Epithelial cell of proximal tubule (primary cell): ENCODE data around the gene THOC1. TPM values are rescaled to one million over a fixed set of nuclear protein-coding genes. Genes with fewer than 3 reads are reported as not detected.

ENCODE experiments used
- DNase-seq: peaks from one replicate; pipeline ENCODE4 v3.0.0-alpha.2; 2011; ENCODE audit warnings: low read depth
- H3K4me3 ChIP-seq: 2 replicates; pipeline ENCODE4 v1.5.1; 2011; ENCODE audit warnings: low read depth, mild to moderate bottlenecking, low read length
- total RNA-seq: library from RNA; depleted of rRNA; stranded (reverse); fragments of >200 nt; gene quantifications from 2 replicates; pipeline ENCODE4 v1.2.3, GENCODE V29; 2015
- TF ChIP-seq, protein P1 (sequence below): conservative IDR thresholded peaks from 2 replicates; pipeline ENCODE4 v1.5.1; 2012; ENCODE audit warnings: low read depth, mild to moderate bottlenecking, low read length

Gene THOC1
- total RNA-seq, 1 donor from 2014 or later, result 30.6 TPM

DNA sequence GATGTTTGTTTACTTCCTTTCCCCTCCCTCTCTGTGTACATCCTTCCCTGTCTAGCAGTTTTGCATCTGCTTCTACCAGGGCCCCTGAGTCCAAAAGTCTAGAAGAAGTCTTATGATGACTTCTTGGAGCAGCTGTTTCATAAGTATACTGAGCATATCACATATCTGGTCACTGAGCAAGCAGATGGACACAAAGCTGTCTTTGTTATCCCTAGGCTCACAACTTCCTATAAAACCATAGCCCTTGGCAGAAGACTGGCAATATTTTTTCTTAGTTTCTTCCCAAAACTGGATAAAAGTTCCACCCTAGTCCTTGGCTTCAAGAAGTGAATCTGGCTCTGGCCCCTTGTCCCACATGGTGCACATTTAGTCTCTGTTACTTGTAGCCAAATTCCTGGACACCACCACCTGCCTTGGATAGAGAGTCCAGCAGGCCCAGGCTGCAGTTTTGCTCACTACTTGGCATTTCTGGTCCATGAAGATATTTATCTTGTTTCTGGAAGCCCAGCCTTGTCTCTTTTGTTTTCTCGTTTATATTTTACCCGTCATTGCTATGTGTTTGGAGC, 22.5 kb downstream of the THOC1 start:
- DNase-seq, result no peak
- TF ChIP-seq, protein P1, sequence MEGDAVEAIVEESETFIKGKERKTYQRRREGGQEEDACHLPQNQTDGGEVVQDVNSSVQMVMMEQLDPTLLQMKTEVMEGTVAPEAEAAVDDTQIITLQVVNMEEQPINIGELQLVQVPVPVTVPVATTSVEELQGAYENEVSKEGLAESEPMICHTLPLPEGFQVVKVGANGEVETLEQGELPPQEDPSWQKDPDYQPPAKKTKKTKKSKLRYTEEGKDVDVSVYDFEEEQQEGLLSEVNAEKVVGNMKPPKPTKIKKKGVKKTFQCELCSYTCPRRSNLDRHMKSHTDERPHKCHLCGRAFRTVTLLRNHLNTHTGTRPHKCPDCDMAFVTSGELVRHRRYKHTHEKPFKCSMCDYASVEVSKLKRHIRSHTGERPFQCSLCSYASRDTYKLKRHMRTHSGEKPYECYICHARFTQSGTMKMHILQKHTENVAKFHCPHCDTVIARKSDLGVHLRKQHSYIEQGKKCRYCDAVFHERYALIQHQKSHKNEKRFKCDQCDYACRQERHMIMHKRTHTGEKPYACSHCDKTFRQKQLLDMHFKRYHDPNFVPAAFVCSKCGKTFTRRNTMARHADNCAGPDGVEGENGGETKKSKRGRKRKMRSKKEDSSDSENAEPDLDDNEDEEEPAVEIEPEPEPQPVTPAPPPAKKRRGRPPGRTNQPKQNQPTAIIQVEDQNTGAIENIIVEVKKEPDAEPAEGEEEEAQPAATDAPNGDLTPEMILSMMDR, result no peak

DNA sequence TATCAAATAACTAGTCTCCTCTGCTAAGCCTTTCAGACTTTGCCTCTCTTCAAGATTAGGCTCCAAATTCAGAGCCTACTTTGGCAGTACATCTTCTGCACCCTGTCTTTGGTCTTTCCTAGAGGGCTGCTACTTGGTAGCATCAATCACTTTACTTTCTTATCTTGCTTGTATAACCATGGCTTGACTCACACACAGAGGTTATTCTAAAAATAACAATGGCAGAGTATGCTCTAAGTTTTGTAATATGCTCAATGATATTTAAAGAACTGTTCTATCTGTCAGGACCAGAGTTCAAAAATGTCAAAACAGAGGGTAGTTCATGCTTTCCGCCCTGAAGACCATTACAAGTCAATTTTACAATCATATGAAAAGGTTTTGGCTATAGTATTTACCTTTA, 27.7 kb downstream of the THOC1 start:
- TF ChIP-seq, protein P1, result no peak
- DNase-seq, result no peak
- no peak overlapping the region for H3K4me3 ChIP-seq

More for the DNA sequence above, 22.5 kb downstream of the THOC1 start:
- no peak overlapping the region for H3K4me3 ChIP-seq

DNA sequence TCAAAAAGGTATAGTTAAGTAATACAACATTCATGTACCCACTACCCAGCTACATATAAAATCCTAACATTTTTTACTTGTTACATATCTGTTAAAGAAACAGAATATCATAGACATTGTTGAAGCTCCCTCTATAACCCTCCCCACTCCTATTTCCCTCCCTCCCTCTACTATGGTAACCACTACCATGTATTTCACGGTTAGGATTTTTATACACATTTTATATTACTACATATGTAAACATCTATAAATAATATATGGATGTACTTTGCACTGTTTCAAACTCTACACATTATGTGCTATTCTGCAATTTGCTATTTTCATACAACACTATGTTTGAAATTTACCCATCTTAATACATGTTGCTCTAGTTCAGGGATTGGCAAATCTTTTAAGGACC, 36.3 kb downstream of the THOC1 start:
- DNase-seq, result no peak
- H3K4me3 ChIP-seq, result no peak overlapping the region
- TF ChIP-seq, protein P1, result no peak

DNA sequence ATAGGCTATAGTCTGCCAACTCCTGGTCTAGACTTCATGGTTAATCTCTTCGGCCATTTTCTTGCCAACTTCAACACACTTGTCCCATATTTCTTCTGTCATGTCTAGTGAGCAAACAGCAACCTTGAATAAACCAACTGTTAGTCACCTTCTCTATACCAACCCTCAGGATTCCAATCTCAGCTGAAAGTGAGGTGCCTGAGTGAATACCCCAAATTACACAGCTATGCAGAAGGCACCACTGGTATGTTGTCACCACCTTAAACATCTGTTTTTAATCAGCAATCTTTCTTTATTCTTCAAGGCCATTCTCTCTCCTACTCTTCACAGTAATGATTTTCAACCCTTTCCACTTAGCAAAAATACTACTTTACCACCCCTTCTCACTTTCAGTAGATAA, 39.3 kb downstream of the THOC1 start:
- TF ChIP-seq, protein P1, result no peak
- DNase-seq, result no peak
- H3K4me3 ChIP-seq, result no peak overlapping the region

DNA sequence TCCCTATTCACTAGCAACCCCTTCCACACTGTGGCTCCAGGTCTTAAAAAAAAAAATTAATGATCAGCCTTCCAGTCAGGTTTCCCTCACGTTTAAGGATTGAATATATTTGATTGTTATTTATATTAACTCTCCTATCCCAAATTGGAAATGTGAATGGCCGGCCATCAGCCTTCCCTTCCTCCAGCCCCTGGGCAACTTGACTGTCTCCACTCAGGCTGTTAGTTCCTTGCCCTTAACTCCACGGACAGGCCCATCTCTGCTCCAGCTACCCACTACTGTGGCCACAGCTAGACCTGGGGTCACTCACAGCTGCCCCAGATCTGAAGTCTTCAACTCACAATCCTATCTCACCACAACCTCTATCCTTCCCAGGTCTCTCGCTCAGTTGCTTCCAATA, 39.9 kb downstream of the THOC1 start:
- DNase-seq, result no peak
- TF ChIP-seq, protein P1, result no peak

DNA sequence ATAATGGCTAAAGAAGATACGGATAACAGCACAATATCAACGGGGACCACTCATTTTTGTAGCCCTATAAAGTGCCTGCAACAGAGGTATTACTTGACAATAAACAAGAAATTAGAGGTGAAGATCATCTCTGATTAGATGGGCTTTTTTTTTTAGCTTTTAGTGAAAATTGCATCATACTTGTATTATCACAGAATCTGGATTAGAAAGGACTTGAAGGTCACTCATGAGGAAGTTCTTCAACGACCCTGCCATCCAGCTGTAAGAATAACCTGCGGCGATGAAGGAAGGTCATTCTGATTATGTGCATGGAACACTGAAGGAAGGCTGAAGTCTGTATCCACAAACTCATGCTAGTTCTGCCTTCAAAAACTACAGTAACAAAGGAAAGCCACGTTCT, 40.5 kb downstream of the THOC1 start:
- TF ChIP-seq, protein P1, result no peak
- DNase-seq, result no peak

More for the DNA sequence above, 39.9 kb downstream of the THOC1 start:
- H3K4me3 ChIP-seq, result no peak overlapping the region

DNA sequence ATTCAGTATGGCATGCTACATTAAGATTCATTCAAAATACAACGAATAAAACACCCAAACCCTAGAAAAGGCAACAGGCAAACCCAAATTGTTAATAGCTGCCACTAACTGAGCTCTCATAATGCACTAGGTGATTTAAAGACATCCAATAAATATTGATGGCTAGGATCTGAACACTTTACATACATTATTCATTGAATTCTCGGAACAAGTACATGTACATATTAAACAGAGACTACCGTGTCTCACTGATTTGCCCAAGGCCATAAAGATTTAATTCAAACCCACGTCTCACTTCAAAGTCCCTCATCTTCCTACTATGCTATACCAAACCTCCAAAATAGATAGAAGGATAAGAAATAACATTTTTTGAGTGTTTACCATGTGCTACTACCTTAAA, 42.1 kb downstream of the THOC1 start:
- TF ChIP-seq, protein P1, result no peak
- H3K4me3 ChIP-seq, result no peak overlapping the region
- no peak for DNase-seq

More for the DNA sequence above, 40.5 kb downstream of the THOC1 start:
- H3K4me3 ChIP-seq, result no peak overlapping the region
